Midbrain (tissue), 1 donor: ENCODE data around the gene WDR7.
"Not testable (repeated sequence)": the region's sequence is repeated elsewhere in the genome, so short reads cannot be mapped to it uniquely, and the experiment has no call there.

ENCODE experiments used
- DNase-seq: peaks from one replicate; lab custom pipeline; 2025; lab: John Stamatoyannopoulos, UW

WDR7 gene

GRCh38 chr18:56654280-56654679 lies 3.1 kb downstream of the WDR7 start:
- DNase-seq, result not testable (repeated sequence)

DNA sequence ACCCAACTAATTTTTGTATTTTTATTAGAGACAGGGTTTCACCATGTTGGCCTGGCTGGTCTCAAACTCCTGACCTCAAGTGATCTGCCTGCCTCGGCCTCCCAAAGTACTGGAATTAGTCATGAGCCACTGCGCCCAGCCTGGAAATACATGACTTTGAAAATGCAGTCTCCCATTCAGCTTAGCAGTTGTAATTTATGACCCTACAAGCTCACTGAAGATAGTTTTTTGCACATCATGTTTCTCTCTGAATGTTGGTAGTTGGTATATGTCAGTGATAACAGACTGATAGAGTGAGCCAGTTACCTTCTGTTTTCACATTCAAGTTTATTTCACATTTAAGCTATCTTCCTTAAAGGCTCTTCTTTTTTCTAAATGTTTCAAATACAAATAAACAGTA lies 7.1 kb downstream of the WDR7 start:
- DNase-seq, result no peak

DNA sequence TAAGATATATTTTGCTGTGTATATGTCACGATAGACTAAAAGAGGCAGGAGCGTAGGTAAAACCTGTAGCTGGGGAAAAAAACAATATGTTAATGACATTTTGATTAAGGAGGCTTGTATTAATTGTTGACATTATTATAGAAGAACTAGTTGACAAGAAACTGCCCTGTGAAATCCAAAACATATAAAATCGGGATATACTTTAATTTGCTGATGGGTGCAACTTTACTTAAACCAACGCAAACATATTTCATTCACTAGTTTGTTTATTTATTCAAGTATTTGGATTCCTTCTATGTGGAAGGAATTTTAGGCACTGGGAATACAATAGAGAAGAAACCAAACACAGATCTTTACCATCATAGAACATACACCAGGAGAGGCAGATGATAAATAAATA lies 8.0 kb downstream of the WDR7 start:
- no peak for DNase-seq

DNA sequence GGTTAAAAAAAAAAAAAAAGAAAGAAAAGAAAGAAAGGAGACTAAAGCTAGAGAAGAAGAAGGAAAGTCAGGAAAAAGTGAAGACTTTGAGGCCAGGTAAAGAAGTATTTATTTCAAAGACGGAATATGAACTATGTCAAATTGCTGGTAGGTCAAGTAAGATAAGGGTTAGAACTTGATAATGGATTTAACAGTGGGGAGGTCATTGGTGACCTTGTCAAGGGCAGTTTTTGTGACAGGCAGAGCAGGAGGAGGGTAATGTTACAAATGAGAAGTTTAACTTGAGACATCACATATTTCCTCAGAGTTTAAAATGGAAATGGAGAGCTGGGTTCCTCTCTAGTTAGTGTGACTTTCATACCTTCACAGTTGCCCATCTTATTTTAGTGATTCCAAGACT lies 9.5 kb downstream of the WDR7 start:
- DNase-seq, result no peak

GRCh38 chr18:56661360-56662062 lies 10.4 kb downstream of the WDR7 start:
- no peak for DNase-seq

- DNase-seq, result no peak
These were observed 10.9 kb downstream of the WDR7 start for GRCh38 chr18:56662063-56662408.

GRCh38 chr18:56662502-56662901 lies 11.3 kb downstream of the WDR7 start:
- DNase-seq, result no peak

DNA sequence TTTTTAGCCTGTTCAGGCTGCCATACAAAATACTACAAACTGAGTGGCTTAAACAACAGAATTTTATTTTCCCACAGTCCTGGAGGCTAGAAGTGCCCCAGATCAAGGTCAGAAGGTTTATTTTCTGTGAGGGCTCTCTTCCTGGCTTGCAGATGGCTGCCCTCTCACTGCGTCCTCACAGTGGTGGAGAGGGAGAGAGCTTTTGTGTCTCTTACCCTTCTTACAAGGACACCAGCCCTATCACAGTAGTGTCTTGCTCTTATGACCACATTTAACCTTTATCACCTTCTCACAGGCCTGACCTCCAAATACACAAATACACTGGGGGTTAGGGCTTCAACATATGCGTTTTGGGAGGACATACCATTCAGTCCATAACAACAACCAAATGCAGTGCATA lies 11.7 kb downstream of the WDR7 start:
- no peak for DNase-seq

- no peak for DNase-seq
These were observed 21.2 kb downstream of the WDR7 start for GRCh38 chr18:56672391-56672790.

GRCh38 chr18:56672981-56673380 lies 21.8 kb downstream of the WDR7 start:
- no peak for DNase-seq

GRCh38 chr18:56676639-56677038 lies 25.5 kb downstream of the WDR7 start:
- no peak for DNase-seq

- DNase-seq, result peak; percentile 23
These were observed 27.8 kb downstream of the WDR7 start for GRCh38 chr18:56678836-56679565.

- DNase-seq, result no peak
These were observed 33.1 kb downstream of the WDR7 start for GRCh38 chr18:56684277-56684676.

- DNase-seq, result no peak
These were observed 40.4 kb downstream of the WDR7 start for GRCh38 chr18:56691530-56691929.

DNA sequence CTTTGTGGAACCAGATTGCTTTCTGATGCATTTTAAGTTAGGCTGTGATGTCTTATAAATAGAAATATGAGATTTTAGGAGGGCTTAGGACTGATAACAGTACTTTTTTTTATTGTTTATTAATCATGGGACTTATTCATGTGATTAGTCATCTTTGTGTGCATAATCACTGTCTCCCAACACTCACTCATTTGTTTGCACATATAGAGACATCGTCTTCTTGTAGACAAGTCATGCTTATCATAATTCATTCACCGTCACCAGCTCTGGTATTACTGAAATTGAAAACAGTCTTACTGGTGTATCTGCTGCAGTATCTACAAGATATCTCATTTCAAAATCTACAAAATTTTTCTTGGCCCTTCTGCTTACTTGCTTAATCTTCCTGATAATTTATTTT lies 45.8 kb downstream of the WDR7 start:
- DNase-seq, result no peak

GRCh38 chr18:56702946-56703345 lies 51.8 kb downstream of the WDR7 start:
- DNase-seq, result peak; percentile 15

GRCh38 chr18:56709463-56709862 lies 58.3 kb downstream of the WDR7 start:
- no peak for DNase-seq

DNA sequence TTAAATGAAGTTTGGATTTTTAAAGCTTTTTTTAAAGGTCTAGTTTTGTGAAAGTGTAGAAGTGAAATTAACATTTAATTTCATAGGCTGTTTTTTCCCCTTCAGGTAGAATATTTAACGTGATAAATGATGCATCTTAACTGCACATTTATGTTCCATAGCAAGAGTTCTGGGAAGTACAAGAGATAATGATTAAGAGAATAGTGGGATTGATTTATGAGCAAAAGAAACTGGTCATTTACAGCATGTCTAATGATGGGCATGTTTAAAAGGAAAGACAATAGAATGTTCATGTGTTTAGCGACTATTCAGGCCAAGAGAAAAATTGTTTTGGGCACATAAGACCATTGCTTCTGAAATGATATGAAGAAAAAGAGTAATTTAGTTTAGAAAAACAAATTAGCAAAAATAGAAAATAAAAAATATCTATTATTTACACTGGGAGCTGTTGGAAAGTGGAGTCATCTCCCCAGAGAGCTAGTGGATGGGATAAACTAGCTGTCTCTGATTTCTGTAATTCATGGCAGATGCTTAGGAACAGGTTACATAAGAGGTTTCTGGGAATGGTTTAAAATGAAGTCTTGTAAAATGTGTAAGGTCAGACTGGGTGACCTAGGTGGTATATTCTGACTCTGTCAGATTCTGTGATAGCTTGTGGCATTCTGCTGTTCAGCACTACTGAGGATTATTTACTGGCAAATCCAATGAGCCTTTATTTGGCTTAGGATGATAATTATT lies 60.7 kb downstream of the WDR7 start:
- DNase-seq, result no peak

GRCh38 chr18:56712761-56713160 lies 61.6 kb downstream of the WDR7 start:
- DNase-seq, result no peak

DNA sequence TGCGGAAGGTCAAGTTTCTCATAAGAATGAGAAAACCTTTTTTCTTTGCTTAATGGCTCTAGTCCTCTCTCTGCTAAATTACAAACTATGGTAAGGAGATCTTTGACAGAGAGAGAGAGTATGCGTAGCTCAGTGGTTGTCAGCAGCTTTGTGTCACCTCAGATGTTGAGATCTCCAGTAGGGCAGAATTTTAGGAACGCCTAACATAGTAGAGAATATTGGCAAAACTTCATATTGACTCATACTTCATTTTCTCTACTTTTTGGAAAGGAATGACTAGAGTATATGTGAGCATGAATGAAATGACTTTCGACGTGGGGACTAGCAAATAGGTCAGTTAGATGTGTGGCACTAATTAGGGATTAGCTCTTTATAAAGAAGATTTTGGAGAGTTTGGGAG lies 64.0 kb downstream of the WDR7 start:
- no peak for DNase-seq

- no peak for DNase-seq
These were observed 65.6 kb downstream of the WDR7 start for GRCh38 chr18:56716692-56717146.

DNA sequence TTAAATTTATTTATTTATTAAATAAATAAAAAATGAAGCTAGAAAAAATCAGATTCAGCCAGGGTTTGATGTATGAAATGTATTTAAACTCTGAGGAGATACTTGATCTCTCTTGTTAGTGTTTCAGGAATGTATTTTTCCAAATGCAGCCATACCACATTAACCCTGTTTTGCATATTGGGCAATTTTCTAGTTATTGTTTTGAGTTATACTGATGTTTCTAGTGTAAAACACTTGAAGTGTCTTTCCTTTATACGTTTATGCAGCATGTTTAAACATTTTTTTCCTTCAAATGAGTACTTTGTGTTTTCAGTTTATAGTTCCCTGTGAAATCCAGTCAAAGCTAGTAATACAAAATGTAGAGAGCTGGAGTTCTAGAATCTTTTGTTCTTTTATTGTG lies 69.9 kb downstream of the WDR7 start:
- no peak for DNase-seq

GRCh38 chr18:56721491-56721890 lies 70.3 kb downstream of the WDR7 start:
- DNase-seq, result no peak
